Measurements from ENCODE around the gene UBXN11.

UBXN11 gene

GRCh38 chr1:26259005-26259404 is 47.4 kb downstream of the UBXN11 start:
- H4K8ac ChIP-seq (ENCODE audit: low read depth, low read length), result no peak overlapping the region
- H2BK120ac ChIP-seq (ENCODE audit: low read depth, low read length), result no peak overlapping the region
- no peak overlapping the region for H3K9ac ChIP-seq (ENCODE audit: low read depth, low read length, poor library complexity)
- no peak overlapping the region for H2BK15ac ChIP-seq (ENCODE audit: low read length)
- H3K4me1 ChIP-seq (ENCODE audit: control insufficient read depth in 2 of 2, insufficient read depth in 1 of 2, low read depth in 1 of 2, low read length in 2 of 2), result no peaks in the 10 kb centered on the region
- H2BK12ac ChIP-seq (ENCODE audit: low read length), result no peak overlapping the region
- H3K27me3 ChIP-seq (ENCODE audit: control insufficient read depth in 3 of 3, insufficient read depth in 3 of 3, low read depth in 1 of 3, low read length in 3 of 3), result no peaks in the 10 kb centered on the region
- no peak for DNase-seq (ENCODE audit: low spot score)
- no peak overlapping the region for H2BK5ac ChIP-seq (ENCODE audit: low read length)
- H3K27ac ChIP-seq (replicated peaks; ENCODE audit: low read length), result no peak overlapping the region
- no peak overlapping the region for H2AFZ ChIP-seq (ENCODE audit: low read length)
- H3K4me3 ChIP-seq (ENCODE audit: low read length in 2 of 2), result no peak overlapping the region
- H3K79me1 ChIP-seq (ENCODE audit: low read depth, low read length), result peaks cover 2% of the 10 kb centered on the region
- no peak overlapping the region for H3K18ac ChIP-seq (ENCODE audit: low read length)
- H3K14ac ChIP-seq (ENCODE audit: low read length), result no peak overlapping the region
- H3K4ac ChIP-seq (ENCODE audit: low read length), result no peak overlapping the region
- H3K36me3 ChIP-seq (replicated peaks in 1 of 2; ENCODE audit: control insufficient read depth in 2 of 2, insufficient read depth in 2 of 2, low read length in 2 of 2), result peaks cover 37 to 97% of the 10 kb centered on the region in 2 donors
- H3K9me3 ChIP-seq (replicated peaks in 1 of 2; ENCODE audit: control insufficient read depth in 2 of 2, insufficient read depth in 1 of 2, low read depth in 1 of 2, low read length in 2 of 2), result no peaks in the 10 kb centered on the region
- no peak overlapping the region for H4K91ac ChIP-seq (ENCODE audit: low read depth, low read length, poor library complexity)
- H3K23ac ChIP-seq (ENCODE audit: low read depth, low read length, poor library complexity), result no peak overlapping the region
- no peak overlapping the region for H3K4me2 ChIP-seq (ENCODE audit: insufficient read depth, low read length, poor library complexity, severe bottlenecking)
- no CpG with 5 or more reads among the region's 2 CpGs for WGBS, 2 donors (ENCODE audit: extremely low coverage in 2 of 2, insufficient read length in 2 of 2, insufficient replicate concordance in 1 of 2)
- H2AK5ac ChIP-seq (ENCODE audit: low read depth, low read length), result no peak overlapping the region

- no CpG with 5 or more reads among the region's 2 CpGs for WGBS, 2 donors (ENCODE audit: extremely low coverage in 2 of 2, insufficient read length in 2 of 2, insufficient replicate concordance in 1 of 2)
- Histone ChIP-seq H2BK5ac (ENCODE audit: low read length) (no peak overlapping the region), H2BK120ac (ENCODE audit: low read depth, low read length) (no peak overlapping the region), H3K9me3 (replicated peaks in 1 of 2; ENCODE audit: control insufficient read depth in 2 of 2, insufficient read depth in 1 of 2, low read depth in 1 of 2, low read length in 2 of 2) (no peaks in the 10 kb centered on the region), H2AK5ac (ENCODE audit: low read depth, low read length) (no peak overlapping the region), H3K23ac (ENCODE audit: low read depth, low read length, poor library complexity) (no peak overlapping the region), H3K27ac (replicated peaks; ENCODE audit: low read length) (no peak overlapping the region), H3K9ac (ENCODE audit: low read depth, low read length, poor library complexity) (no peak overlapping the region), H3K4me3 (ENCODE audit: low read length in 2 of 2) (no peak overlapping the region), H4K91ac (ENCODE audit: low read depth, low read length, poor library complexity) (no peak overlapping the region), H3K36me3 (replicated peaks in 1 of 2; ENCODE audit: control insufficient read depth in 2 of 2, insufficient read depth in 2 of 2, low read length in 2 of 2) (peaks cover 32 to 90% of the 10 kb centered on the region in 2 donors), H3K4ac (ENCODE audit: low read length) (no peak overlapping the region), H4K8ac (ENCODE audit: low read depth, low read length) (no peak overlapping the region), H3K14ac (ENCODE audit: low read length) (no peak overlapping the region), H3K27me3 (ENCODE audit: control insufficient read depth in 3 of 3, insufficient read depth in 3 of 3, low read depth in 1 of 3, low read length in 3 of 3) (no peaks in the 10 kb centered on the region), H2BK15ac (ENCODE audit: low read length) (no peak overlapping the region), H3K79me1 (ENCODE audit: low read depth, low read length) (peaks cover 2% of the 10 kb centered on the region), H2AFZ (ENCODE audit: low read length) (no peak overlapping the region), H3K18ac (ENCODE audit: low read length) (no peak overlapping the region), H3K4me1 (ENCODE audit: control insufficient read depth in 2 of 2, insufficient read depth in 1 of 2, low read depth in 1 of 2, low read length in 2 of 2) (no peaks in the 10 kb centered on the region), H3K4me2 (ENCODE audit: insufficient read depth, low read length, poor library complexity, severe bottlenecking) (no peak overlapping the region), H2BK12ac (ENCODE audit: low read length) (no peak overlapping the region)
- no peak for DNase-seq (ENCODE audit: low spot score)
Measured at GRCh38 chr1:26257222-26257621, 49.2 kb downstream of the UBXN11 start.

GRCh38 chr1:26254404-26254803 is 52.0 kb downstream of the UBXN11 start:
- no peaks in the 10 kb centered on the region for H3K27me3 ChIP-seq (ENCODE audit: control insufficient read depth in 3 of 3, insufficient read depth in 3 of 3, low read depth in 1 of 3, low read length in 3 of 3)
- H2AFZ ChIP-seq (ENCODE audit: low read length), result no peak overlapping the region
- H3K18ac ChIP-seq (ENCODE audit: low read length), result no peak overlapping the region
- H2BK12ac ChIP-seq (ENCODE audit: low read length), result no peak overlapping the region
- no peak overlapping the region for H3K9ac ChIP-seq (ENCODE audit: low read depth, low read length, poor library complexity)
- H2AK5ac ChIP-seq (ENCODE audit: low read depth, low read length), result no peak overlapping the region
- H3K4me2 ChIP-seq (ENCODE audit: insufficient read depth, low read length, poor library complexity, severe bottlenecking), result no peak overlapping the region
- no peak overlapping the region for H3K27ac ChIP-seq (replicated peaks; ENCODE audit: low read length)
- no peak overlapping the region for H3K4ac ChIP-seq (ENCODE audit: low read length)
- no peak overlapping the region for H2BK5ac ChIP-seq (ENCODE audit: low read length)
- H3K9me3 ChIP-seq (replicated peaks in 1 of 2; ENCODE audit: control insufficient read depth in 2 of 2, insufficient read depth in 1 of 2, low read depth in 1 of 2, low read length in 2 of 2), result peaks cover 4 to 13% of the 10 kb centered on the region in 2 donors
- H3K23ac ChIP-seq (ENCODE audit: low read depth, low read length, poor library complexity), result no peak overlapping the region
- H3K14ac ChIP-seq (ENCODE audit: low read length), result no peak overlapping the region
- no peaks in the 10 kb centered on the region for H3K4me1 ChIP-seq (ENCODE audit: control insufficient read depth in 2 of 2, insufficient read depth in 1 of 2, low read depth in 1 of 2, low read length in 2 of 2)
- no peak overlapping the region for H4K91ac ChIP-seq (ENCODE audit: low read depth, low read length, poor library complexity)
- DNase-seq (ENCODE audit: low spot score), result no peak
- peaks cover 2% of the 10 kb centered on the region for H3K79me1 ChIP-seq (ENCODE audit: low read depth, low read length)
- H3K36me3 ChIP-seq (replicated peaks in 1 of 2; ENCODE audit: control insufficient read depth in 2 of 2, insufficient read depth in 2 of 2, low read length in 2 of 2), result peaks cover 32 to 85% of the 10 kb centered on the region in 2 donors
- no peak overlapping the region for H4K8ac ChIP-seq (ENCODE audit: low read depth, low read length)
- no peak overlapping the region for H2BK120ac ChIP-seq (ENCODE audit: low read depth, low read length)
- H3K4me3 ChIP-seq (ENCODE audit: low read length in 2 of 2), result no peak overlapping the region
- WGBS, 2 donors (ENCODE audit: extremely low coverage in 2 of 2, insufficient read length in 2 of 2, insufficient replicate concordance in 1 of 2), result no CpG with 5 or more reads among the region's 3 CpGs
- H2BK15ac ChIP-seq (ENCODE audit: low read length), result no peak overlapping the region

- Histone ChIP-seq H3K27ac (replicated peaks; ENCODE audit: low read length) (no peak overlapping the region), H2BK120ac (ENCODE audit: low read depth, low read length) (no peak overlapping the region), H3K36me3 (replicated peaks in 1 of 2; ENCODE audit: control insufficient read depth in 2 of 2, insufficient read depth in 2 of 2, low read length in 2 of 2) (peaks cover 25 to 81% of the 10 kb centered on the region in 2 donors), H3K4ac (ENCODE audit: low read length) (no peak overlapping the region), H3K14ac (ENCODE audit: low read length) (no peak overlapping the region), H2BK12ac (ENCODE audit: low read length) (no peak overlapping the region), H3K9ac (ENCODE audit: low read depth, low read length, poor library complexity) (no peak overlapping the region), H3K27me3 (ENCODE audit: control insufficient read depth in 3 of 3, insufficient read depth in 3 of 3, low read depth in 1 of 3, low read length in 3 of 3) (no peaks in the 10 kb centered on the region), H2BK15ac (ENCODE audit: low read length) (no peak overlapping the region), H3K4me1 (ENCODE audit: control insufficient read depth in 2 of 2, insufficient read depth in 1 of 2, low read depth in 1 of 2, low read length in 2 of 2) (no peaks in the 10 kb centered on the region), H3K4me2 (ENCODE audit: insufficient read depth, low read length, poor library complexity, severe bottlenecking) (no peak overlapping the region), H4K91ac (ENCODE audit: low read depth, low read length, poor library complexity) (no peak overlapping the region), H2BK5ac (ENCODE audit: low read length) (no peak overlapping the region), H4K8ac (ENCODE audit: low read depth, low read length) (no peak overlapping the region), H3K9me3 (replicated peaks in 1 of 2; ENCODE audit: control insufficient read depth in 2 of 2, insufficient read depth in 1 of 2, low read depth in 1 of 2, low read length in 2 of 2) (peaks cover 4 to 17% of the 10 kb centered on the region in 2 donors), H3K23ac (ENCODE audit: low read depth, low read length, poor library complexity) (no peak overlapping the region), H2AK5ac (ENCODE audit: low read depth, low read length) (no peak overlapping the region), H3K18ac (ENCODE audit: low read length) (no peak overlapping the region), H2AFZ (ENCODE audit: low read length) (no peak overlapping the region), H3K4me3 (ENCODE audit: low read length in 2 of 2) (no peak overlapping the region), H3K79me1 (ENCODE audit: low read depth, low read length) (peaks cover 3% of the 10 kb centered on the region)
- WGBS, 2 donors (ENCODE audit: extremely low coverage in 2 of 2, insufficient read length in 2 of 2, insufficient replicate concordance in 1 of 2), result no CpG with 5 or more reads among the region's 7 CpGs
- DNase-seq (ENCODE audit: low spot score), result no peak
Measured at GRCh38 chr1:26252718-26253117, 53.7 kb downstream of the UBXN11 start.
